Fibroblast of skin of abdomen (primary cell): Measurements from ENCODE around the gene APOA5.

Experiments used
- DNase-seq: peaks from one replicate; pipeline ENCODE4 v3.0.0-alpha.2; 2013

The APOA5 gene

GRCh38 chr11:116796548-116796947, 4.9 kb upstream of the APOA5 start:
- DNase-seq, result no peak

GRCh38 chr11:116794851-116795250, 3.2 kb upstream of the APOA5 start:
- DNase-seq, result no peak

GRCh38 chr11:116793772-116794097, 2.1 kb upstream of the APOA5 start:
- DNase-seq, result no peak

GRCh38 chr11:116792869-116793771, 1.4 kb upstream of the APOA5 start:
- peak; percentile 75 for DNase-seq

GRCh38 chr11:116792144-116792868, 627 bp upstream of the APOA5 start:
- DNase-seq, result no peak

- DNase-seq, result peak; percentile 57
Measured at GRCh38 chr11:116791002-116791812, 472 bp downstream of the APOA5 start.

GRCh38 chr11:116790167-116791001, 1.3 kb downstream of the APOA5 start:
- no peak for DNase-seq

GRCh38 chr11:116788975-116789374, 2.7 kb downstream of the APOA5 start:
- DNase-seq, result no peak

- no peak for DNase-seq
Measured at GRCh38 chr11:116788534-116788933, 3.1 kb downstream of the APOA5 start.

GRCh38 chr11:116787786-116788486, 3.7 kb downstream of the APOA5 start, which contains the start of gene ZPR1:
TSS of gene ZPR1 (minus strand) at chr11:116788023. CDS start at chr11:116787990, 33 bp downstream.
- DNase-seq, result peak; percentile 66

GRCh38 chr11:116787436-116787785, 4.3 kb downstream of the APOA5 start:
- no peak for DNase-seq

GRCh38 chr11:116786966-116787365, 4.7 kb downstream of the APOA5 start:
- no peak for DNase-seq

- DNase-seq, result no peak
Measured at GRCh38 chr11:116786326-116786725, 5.4 kb downstream of the APOA5 start.

- DNase-seq, result no peak
Measured at GRCh38 chr11:116782728-116783127, 9.0 kb downstream of the APOA5 start.

- no peak for DNase-seq
Measured at GRCh38 chr11:116778556-116778955, 13.1 kb downstream of the APOA5 start.

- no peak for DNase-seq
Measured at GRCh38 chr11:116777056-116777455, 14.6 kb downstream of the APOA5 start.

- no peak for DNase-seq
Measured at GRCh38 chr11:116776522-116776984, 15.1 kb downstream of the APOA5 start.

- DNase-seq, result no peak
Measured at GRCh38 chr11:116775975-116776374, 15.7 kb downstream of the APOA5 start.

- no peak for DNase-seq
Measured at GRCh38 chr11:116774661-116775060, 17.0 kb downstream of the APOA5 start.

- no peak for DNase-seq
Measured at GRCh38 chr11:116773203-116774097, 18.2 kb downstream of the APOA5 start.
